HG03025 (cell line): Measurements from ENCODE around the gene TCP11.
"Not testable (repeated sequence)": the region's sequence is repeated elsewhere in the genome, so short reads cannot be mapped to it uniquely, and the experiment has no call there.

Experiments used
- ATAC-seq: cut with Tn5 transposase; IDR thresholded peaks from one replicate; pipeline ENCODE4 v1.9.1; 2021; ENCODE audit warnings: mild to moderate bottlenecking, moderate library complexity; ENCODE audit not compliant: unreplicated experiment, low FRiP score

Gene TCP11

DNA sequence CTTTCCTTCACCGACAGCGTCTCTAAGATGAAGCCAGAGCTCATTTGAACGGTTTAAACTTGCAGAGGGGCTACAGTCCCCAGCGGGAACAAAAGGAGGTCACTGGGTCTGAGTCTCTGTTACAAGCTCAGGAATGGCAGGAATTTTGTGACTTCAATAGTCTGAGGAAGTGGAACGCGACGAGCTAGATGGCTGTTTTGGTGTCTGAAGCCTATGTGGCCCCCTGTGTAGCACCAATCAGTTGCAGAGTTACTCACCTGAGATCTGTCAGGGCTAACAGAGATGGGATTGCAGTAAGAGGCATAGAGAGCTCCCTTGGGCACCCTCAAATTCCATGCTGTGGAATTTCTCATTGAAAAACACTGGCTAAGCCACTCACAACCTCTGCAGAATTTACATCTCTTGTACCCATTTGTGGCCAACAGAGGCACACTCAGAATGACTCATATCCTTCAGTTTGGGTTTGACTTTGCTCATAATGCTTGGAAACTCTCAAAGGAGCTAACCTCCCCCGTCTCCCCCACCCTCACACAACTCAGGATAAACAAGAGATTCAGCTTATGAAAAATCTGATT is 7.1 kb upstream of the TCP11 start:
- ATAC-seq: no peak

GRCh38 chr6:35147486-35147885 is 6.3 kb upstream of the TCP11 start:
- ATAC-seq: no peak

DNA sequence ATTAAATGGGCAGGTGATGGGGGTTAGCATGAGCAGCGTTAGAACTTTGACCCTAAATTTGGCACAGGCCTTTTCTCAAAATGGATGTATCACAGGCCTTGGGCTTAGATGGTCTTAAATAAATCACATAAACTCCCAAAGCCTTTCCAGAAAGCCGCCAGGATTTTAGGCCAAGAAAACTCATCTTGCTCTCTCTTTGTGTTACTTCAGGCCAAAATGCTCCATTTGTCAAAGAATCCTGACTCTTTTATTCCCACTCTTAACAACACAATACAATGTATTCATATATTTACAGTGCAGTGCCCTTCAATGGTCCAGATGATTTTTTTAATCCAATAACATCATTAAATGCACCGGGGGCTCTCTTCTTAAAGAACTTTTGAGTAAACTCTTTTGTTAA is 5.9 kb upstream of the TCP11 start:
- no peak for ATAC-seq

GRCh38 chr6:35146453-35146852 is 5.3 kb upstream of the TCP11 start:
- no peak for ATAC-seq

DNA sequence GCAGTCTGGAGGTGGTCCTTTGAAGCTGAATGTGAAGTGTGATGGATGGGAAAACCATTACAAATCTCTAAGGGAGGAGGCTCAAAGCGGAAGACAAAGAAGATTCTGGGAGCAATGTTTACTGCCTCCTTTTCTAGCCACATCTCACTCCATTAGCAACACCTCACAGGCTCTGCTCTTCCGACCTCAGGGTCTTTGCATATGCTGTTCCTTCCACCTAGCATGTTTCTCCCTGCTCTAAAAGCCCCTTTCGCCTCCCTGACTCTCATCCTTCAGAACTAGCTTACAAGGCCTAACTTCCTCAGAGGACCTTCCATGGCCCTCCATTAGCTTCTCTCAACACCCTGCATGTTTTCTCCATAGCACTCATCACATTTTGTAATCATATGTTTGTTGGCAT is 4.6 kb upstream of the TCP11 start:
- no peak for ATAC-seq

DNA sequence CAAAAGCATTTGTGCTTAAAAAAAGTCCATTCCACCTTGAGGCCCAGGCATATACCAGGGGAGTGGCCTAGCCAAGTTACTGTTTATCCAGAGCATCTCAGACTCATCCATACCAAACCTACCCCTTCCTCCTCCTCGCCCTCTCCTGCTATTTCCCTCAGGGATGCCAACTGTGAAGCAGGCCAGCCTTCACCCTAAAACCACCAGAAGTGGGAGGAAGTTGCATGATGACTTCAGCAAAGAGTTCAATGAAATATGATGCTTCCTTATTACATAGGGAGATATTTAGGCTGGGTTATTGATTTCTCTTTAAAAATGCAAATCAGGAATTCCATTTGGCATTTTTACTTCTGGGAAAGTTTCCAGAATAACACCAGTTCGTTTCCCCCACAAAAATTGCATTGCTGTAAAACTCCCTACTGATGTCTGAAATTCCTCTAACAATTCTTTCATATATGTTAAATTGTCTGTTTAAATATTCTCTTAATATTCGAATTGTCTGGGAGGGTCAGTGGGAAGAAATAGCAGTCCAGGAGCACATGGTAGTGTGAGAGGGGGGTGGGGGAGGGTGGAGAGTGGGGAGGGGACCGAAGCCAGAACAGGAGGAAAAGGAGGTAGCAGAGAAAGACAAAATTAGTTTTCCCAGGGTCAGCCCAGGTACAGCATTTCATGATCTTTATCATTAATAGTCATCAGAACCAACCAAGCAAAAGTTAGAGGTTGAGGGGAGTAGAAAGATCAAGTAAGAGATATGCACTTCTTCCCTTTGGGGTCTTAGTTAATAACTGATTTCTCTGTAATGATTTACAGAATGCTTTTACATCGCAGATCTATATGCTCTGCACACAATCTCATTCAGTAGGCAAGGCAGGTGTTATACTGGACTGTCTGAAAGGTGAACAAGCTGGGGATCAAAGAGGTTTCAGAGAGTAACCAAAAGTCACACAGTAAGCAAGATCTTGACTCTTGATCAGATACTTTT is 1.7 kb upstream of the TCP11 start:
- ATAC-seq: no peak

DNA sequence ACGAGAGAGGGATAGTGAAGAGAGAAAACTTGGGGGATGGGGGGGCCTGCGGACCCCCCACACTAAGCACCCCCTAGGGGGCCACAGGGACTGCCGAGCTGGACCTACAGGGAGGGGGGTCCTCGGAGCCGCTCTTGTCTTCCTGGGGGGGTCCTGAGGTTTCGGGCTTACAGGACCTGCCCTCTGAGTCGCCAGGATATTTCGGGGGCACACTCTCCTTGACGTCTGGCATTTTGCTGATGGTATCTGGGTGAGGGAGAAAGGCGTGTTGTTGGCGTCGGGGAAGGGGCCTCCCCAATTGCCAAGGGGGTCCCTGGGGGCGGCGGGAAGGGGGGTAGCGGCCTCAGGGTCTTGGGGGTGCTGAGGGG is 516 bp downstream of the TCP11 start:
- no peak for ATAC-seq

DNA sequence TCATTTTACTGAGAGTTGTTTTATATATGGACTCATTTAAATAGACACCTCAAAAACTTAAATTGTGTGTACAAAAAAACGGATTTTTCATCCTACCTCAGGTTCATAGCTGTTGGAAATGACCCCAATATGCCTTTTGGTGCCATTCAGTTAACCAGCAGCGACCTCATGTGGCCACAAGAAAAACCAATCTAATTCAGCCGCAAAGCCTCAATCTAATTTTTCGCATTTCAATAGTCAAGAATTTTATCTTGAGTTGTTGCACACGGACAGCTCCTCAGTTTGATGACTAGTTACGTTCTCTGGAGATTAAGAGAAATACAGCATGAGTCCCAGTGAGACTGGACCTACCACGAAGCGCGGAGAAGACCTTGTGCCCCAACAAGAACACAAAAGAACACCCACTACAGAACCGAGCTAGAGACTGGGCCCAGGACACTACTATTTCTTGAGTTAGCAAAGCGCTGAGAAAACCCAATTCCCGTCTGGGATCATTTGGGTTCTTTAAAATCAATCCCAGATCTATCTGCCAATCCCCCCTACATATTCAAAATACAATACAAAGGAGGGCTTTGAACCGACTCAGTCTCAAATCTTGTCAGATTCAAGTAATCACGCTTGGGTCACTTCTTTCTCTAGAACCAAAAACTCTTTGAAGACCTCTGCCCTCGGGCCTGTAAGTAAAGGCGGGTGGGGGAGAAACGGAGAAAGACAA is 1.1 kb downstream of the TCP11 start:
- ATAC-seq: no peak

DNA sequence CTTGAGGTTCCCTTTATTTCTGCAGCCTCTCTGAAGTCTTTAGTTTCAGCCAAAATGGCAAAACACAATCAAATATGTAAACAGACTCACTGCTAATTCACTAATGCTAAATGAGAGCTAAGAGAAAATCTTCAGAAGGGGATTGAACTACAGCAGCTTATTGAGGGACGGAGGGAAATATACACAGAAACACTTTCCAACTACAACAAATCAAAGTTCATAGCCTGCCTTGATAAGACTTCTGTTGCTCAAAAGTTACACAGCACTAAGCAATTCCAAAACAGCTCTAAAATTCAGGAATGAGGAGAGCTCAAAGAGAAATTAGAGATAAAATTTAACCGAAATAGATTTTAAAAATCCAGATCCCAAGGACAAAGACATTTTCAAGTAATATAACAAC is 1.7 kb downstream of the TCP11 start:
- no peak for ATAC-seq

DNA sequence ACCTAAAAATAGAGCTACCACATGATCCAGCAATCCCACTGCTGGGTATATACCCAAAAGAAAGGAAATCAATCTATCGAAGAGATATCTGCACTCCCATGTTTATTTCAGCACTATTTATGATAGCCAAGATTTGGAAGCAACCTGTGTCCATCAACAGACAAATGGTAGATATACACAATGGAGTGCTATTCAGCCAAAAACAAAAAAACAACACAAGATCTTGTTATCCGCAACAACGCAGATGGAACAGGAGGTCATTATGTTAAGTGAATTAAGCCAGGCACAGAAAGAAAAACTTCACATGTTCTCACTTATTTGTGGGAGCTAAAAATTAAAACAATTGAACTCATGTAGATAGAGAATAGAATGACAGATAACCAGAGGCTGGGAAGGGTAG is 2.9 kb downstream of the TCP11 start:
- ATAC-seq: not testable (repeated sequence)

DNA sequence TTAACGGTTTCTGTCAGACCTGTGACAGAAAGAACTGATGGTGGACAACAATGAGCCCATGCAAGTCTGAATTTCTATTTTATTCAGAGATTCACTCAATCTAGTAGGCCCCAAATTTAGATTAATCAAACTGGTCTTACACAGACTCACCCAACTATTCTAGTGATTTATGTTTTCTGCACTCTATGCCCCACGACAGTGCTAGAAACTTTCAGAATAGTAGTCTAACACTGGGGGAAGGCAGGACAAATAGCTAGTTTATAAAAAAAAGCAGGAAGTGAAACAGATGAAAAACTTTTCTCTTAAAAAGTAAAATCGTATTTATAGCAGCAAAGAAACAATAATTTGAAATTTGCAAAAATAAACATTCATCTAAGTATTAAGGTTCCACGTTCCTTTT is 5.0 kb downstream of the TCP11 start:
- ATAC-seq: no peak

- no peak for ATAC-seq
Measured at GRCh38 chr6:35128496-35128895, 12.6 kb downstream of the TCP11 start.

DNA sequence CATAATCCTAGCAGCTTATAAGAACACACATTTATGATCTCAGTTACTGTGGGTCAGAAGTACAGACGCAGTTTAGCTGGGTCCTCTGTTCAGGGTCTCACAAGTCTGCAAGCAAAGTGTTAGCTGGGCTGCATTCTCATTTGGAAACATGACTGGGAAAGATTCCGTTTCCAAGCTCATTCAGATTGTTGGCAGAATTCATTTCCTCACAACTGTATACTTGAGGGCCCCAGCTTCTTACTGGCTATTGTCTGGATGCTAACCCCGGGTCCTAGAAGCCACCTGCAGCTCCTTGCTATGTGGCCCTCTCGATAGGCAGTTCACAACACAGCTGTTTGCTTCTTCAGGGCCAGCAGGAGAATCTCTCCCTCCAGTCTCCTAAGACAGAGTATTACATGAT is 13.1 kb downstream of the TCP11 start:
- no peak for ATAC-seq

GRCh38 chr6:35124356-35124755 is 16.8 kb downstream of the TCP11 start:
- no peak for ATAC-seq

DNA sequence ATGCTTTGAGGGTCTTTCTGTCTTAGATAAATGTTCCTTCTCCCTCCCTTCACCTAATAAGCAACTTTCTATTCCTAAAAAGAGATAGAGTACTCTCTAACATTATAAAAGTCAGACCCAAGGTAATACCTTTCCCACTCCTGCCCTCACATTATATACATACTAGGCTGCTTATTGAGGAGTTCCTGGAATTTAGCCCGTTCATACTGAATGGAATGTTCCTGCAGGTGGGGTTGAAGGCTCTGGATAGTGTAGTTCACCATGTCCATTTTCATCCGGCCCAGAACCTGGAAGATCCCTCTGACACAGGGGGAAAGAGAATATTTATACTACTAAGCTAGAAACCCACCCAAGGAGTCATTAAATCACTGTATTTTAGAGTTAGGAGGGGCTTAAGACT is 20.4 kb downstream of the TCP11 start:
- ATAC-seq: no peak

DNA sequence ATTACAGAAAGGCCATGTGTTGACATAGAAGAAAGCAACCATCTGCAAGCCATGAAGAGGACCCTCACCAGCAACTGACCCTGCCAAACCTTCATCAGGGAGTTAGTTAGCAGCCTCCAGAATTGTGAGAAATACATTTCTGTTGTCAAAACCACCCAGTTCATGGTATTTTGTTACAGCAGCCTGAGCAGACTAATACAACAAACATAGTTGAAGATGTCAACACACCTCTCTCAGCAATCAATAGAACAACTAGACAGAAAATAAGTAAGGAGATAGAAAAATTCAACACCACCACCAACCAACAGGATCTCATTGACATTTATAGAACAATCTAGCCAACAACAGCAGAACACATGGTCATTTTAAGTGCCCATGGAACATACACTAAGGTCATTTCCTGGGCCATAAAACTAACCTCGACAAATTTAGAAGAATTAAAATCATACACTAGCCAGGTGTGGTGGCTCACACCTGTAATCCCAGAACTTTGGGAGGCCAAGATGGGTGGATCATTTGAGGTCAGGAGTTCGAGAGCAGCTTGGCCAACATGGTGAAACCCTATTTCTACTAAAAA is 32.7 kb downstream of the TCP11 start:
- ATAC-seq: no peak

GRCh38 chr6:35107761-35108160 is 33.4 kb downstream of the TCP11 start:
- not testable (repeated sequence) for ATAC-seq

DNA sequence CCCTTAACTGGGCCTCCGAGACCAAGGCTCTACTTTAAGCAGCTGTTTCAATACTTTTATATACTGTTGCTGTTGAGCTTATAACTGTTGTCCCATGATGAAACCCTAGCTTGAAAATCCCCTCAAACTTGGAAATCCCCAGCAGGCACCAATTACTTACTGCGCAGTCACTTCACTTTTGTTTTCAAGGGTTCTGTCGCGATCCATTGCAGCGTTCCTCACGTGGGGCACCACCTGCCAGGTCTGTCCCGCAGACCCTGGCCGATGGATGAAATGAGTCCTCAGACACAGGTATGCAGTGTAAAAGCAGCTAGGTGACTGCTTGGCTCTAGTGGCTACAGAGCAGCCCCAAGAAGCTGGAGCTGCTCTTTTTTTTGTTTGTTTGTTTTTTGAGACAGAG is 33.9 kb downstream of the TCP11 start:
- not testable (repeated sequence) for ATAC-seq

DNA sequence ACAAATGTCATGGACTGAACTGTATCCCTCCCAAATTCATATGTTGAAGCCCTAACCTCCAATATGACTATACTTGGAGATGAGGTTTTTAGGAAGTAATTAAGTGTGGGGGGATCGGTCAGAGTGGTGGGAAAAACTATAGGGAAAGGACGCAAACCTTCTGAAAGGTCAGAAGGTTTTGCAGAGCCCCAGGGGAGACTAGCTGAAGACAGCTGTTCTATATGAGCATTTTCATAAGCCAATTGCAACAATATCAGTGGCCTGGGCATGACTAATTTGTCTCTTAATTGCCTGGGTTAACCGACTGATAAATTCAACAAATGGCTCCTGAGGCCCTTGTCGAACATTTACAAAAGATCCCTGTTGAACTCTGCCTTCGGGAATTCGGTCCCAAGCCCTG is 35.1 kb downstream of the TCP11 start:
- not testable (repeated sequence) for ATAC-seq

DNA sequence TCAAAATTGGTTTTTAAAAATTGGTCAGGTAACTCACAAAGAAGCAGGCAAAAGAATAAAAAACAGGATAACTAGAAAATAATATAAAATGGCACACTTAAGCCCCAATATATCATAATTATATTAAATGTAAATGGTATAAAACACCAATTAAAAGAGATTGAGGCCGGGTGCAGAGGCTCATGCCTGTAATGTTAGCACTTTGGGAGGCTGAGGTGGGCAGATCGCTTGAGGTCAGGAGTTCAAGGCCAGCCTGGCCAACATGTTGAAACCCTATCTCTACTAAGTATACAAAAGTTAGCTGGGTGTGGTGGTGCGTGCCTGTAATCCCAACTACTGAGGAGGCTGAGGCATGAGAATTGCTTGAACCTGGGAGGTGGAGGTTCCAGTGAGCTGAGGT is 36.1 kb downstream of the TCP11 start:
- no peak for ATAC-seq

DNA sequence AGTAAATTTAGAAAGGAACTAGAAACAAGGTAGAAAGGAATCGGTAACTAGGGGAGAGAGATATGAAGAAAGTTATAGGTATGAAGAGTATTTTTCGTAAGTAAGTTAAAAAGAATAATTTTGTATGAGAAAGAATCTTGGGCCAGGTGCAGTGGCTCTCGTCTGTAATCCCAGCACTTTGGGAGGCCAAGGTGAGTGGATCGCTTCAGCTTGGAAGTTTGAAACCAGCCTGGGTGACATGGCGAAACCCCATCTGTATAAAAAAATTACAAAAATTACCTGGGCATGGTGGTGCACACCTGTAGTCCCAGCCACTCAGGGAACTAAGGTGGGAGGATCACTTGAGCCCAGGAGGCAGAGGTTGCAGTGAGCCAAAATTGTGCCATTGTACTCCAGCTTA is 42.0 kb downstream of the TCP11 start:
- ATAC-seq: no peak
